AML-193 (cell line): ENCODE data around the gene GPC4.

Source experiments
- DNase-seq, 2 experiments: peaks; one replicate each; lab custom pipeline; 2025; lab: John Stamatoyannopoulos, UW

Gene GPC4

GRCh38 chrX:133415276-133416105 is at the start of gene GPC4:
TSS of gene GPC4 (minus strand) at chrX:133415489. CDS start at chrX:133414965, 524 bp downstream.
- no peak for DNase-seq

GRCh38 chrX:133461231-133461630 is 45.9 kb upstream of the GPC4 start:
- no peak for DNase-seq

- no peak for DNase-seq
Measured at GRCh38 chrX:133454924-133455323, 39.6 kb upstream of the GPC4 start.

- DNase-seq, result no peak
Measured at GRCh38 chrX:133454491-133454914, 39.2 kb upstream of the GPC4 start.

GRCh38 chrX:133448512-133449076 is 33.3 kb upstream of the GPC4 start:
- DNase-seq, result no peak

- no peak for DNase-seq
Measured at GRCh38 chrX:133444952-133445831, 29.9 kb upstream of the GPC4 start.

GRCh38 chrX:133444196-133444595 is 28.9 kb upstream of the GPC4 start:
- no peak for DNase-seq

- DNase-seq, result no peak
Measured at GRCh38 chrX:133440797-133441163, 25.5 kb upstream of the GPC4 start.

- DNase-seq, result no peak
Measured at GRCh38 chrX:133440081-133440796, 24.9 kb upstream of the GPC4 start.

GRCh38 chrX:133437766-133438165 is 22.5 kb upstream of the GPC4 start:
- DNase-seq, result no peak

GRCh38 chrX:133437356-133437755 is 22.1 kb upstream of the GPC4 start:
- DNase-seq, result no peak

- DNase-seq, result no peak
Measured at GRCh38 chrX:133435544-133436124, 20.3 kb upstream of the GPC4 start.

- no peak for DNase-seq
Measured at GRCh38 chrX:133434197-133434820, 19.0 kb upstream of the GPC4 start.

GRCh38 chrX:133419911-133420310 is 4.6 kb upstream of the GPC4 start:
- DNase-seq, result no peak

GRCh38 chrX:133418588-133418987 is 3.3 kb upstream of the GPC4 start:
- no peak for DNase-seq

- no peak for DNase-seq
Measured at GRCh38 chrX:133417364-133417763, 2.1 kb upstream of the GPC4 start.

GRCh38 chrX:133414406-133415275 is 648 bp downstream of the GPC4 start:
- no peak for DNase-seq

- DNase-seq, result no peak
Measured at GRCh38 chrX:133413218-133413925, 1.9 kb downstream of the GPC4 start.

GRCh38 chrX:133412665-133413064 is 2.6 kb downstream of the GPC4 start:
- no peak for DNase-seq

GRCh38 chrX:133412246-133412645 is 3.0 kb downstream of the GPC4 start:
- DNase-seq, result no peak
